GM19099 (cell line): ENCODE measurements around the gene DOC2A.

Experiments used
- POLR2A ChIP-seq: IDR thresholded peaks from 3 replicates; pipeline ENCODE4 v1.6.1; 2011; ENCODE audit warnings: low read depth; ENCODE audit not compliant: insufficient read length; ENCODE audit errors: extremely low read depth

Gene DOC2A

GRCh38 chr16:30010844-30011713 lies at the start of gene DOC2A:
Gene DOC2A, minus strand, starts transcription at chr16:30011027. Its CDS starts 805 bp downstream, at chr16:30010222.
- no peak for TF ChIP-seq POLR2A

- no peak for TF ChIP-seq POLR2A
Measured at GRCh38 chr16:30060346-30060745, 49.5 kb upstream of the DOC2A start.

GRCh38 chr16:30054959-30055553 lies 44.2 kb upstream of the DOC2A start:
- no peak for TF ChIP-seq POLR2A

GRCh38 chr16:30054451-30054850 lies 43.6 kb upstream of the DOC2A start:
- no peak for TF ChIP-seq POLR2A

GRCh38 chr16:30053376-30054015 lies 42.7 kb upstream of the DOC2A start:
- no peak for TF ChIP-seq POLR2A

- peak; percentile 48 for TF ChIP-seq POLR2A
Measured at GRCh38 chr16:30052671-30053372, 42.0 kb upstream of the DOC2A start.

GRCh38 chr16:30051518-30051917 lies 40.7 kb upstream of the DOC2A start:
- no peak for TF ChIP-seq POLR2A

GRCh38 chr16:30049871-30050270 lies 39.0 kb upstream of the DOC2A start:
- TF ChIP-seq POLR2A: no peak

GRCh38 chr16:30046588-30046987 lies 35.8 kb upstream of the DOC2A start:
- no peak for TF ChIP-seq POLR2A

GRCh38 chr16:30046178-30046577 lies 35.4 kb upstream of the DOC2A start:
- no peak for TF ChIP-seq POLR2A

GRCh38 chr16:30041841-30042240 lies 31.0 kb upstream of the DOC2A start:
- no peak for TF ChIP-seq POLR2A

GRCh38 chr16:30040221-30040620 lies 29.4 kb upstream of the DOC2A start:
- no peak for TF ChIP-seq POLR2A

GRCh38 chr16:30033270-30033669 lies 22.4 kb upstream of the DOC2A start:
- no peak for TF ChIP-seq POLR2A

GRCh38 chr16:30032083-30032819 lies 21.4 kb upstream of the DOC2A start:
- no peak for TF ChIP-seq POLR2A
